ENCODE measurements around the gene HSPBAP1.

- TF ChIP-seq POLR2A (IDR thresholded peaks at IDR 0.05), result no peak
- TF ChIP-seq, protein P1, sequence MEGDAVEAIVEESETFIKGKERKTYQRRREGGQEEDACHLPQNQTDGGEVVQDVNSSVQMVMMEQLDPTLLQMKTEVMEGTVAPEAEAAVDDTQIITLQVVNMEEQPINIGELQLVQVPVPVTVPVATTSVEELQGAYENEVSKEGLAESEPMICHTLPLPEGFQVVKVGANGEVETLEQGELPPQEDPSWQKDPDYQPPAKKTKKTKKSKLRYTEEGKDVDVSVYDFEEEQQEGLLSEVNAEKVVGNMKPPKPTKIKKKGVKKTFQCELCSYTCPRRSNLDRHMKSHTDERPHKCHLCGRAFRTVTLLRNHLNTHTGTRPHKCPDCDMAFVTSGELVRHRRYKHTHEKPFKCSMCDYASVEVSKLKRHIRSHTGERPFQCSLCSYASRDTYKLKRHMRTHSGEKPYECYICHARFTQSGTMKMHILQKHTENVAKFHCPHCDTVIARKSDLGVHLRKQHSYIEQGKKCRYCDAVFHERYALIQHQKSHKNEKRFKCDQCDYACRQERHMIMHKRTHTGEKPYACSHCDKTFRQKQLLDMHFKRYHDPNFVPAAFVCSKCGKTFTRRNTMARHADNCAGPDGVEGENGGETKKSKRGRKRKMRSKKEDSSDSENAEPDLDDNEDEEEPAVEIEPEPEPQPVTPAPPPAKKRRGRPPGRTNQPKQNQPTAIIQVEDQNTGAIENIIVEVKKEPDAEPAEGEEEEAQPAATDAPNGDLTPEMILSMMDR (IDR thresholded peaks at IDR 0.05), result no peak
Measured at GRCh38 chr3:122828281-122828680, 34.6 kb upstream of the HSPBAP1 start.
